IMR-90 (cell line): ENCODE measurements around the gene AUH. TPM values are rescaled to one million over a fixed set of nuclear protein-coding genes. Genes with fewer than 3 reads are reported as not detected.

ENCODE experiments used
- ATAC-seq: fragments of 200-7000 bp; cut with Tn5 transposase; 2 replicates; pipeline ENCODE4 v1.9.1; 2020; ENCODE audit warnings: low read depth, mild to moderate bottlenecking, moderate library complexity
- BruUV-seq: library from RNA; stranded (reverse); fragments of 400-500 nt; replicated peaks from 2 replicates; lab custom pipeline; 2021; lab: Mats Ljungman, UMichigan
- CTCF ChIA-PET: fragments of 300-600 bp; formaldehyde crosslinking; extraction: SDS; loops from one replicate; lab custom pipeline; 2021; ENCODE audit warnings: antibody characterized with exemption; lab: Yijun Ruan, JAX
- POLR2A ChIA-PET: fragments of 300-600 bp; sonication (Branson Sonifier 250); formaldehyde crosslinking; loops from one replicate; lab custom pipeline; 2022; ENCODE audit warnings: antibody characterized with exemption; ENCODE audit not compliant: unreplicated experiment; lab: Charles Lee
- DNase-seq: peaks from one replicate; pipeline ENCODE4 v3.0.0; 2013
- H2AFZ ChIP-seq: replicated peaks from 2 replicates; pipeline ENCODE3; 2013; ENCODE audit warnings: low read length, mild to moderate bottlenecking; ENCODE audit not compliant: poor library complexity
- H2AK5ac ChIP-seq: 2 replicates; pipeline ENCODE4 v1.6.1; 2013; ENCODE audit warnings: low read depth, low read length, inconsistent platforms
- H2AK9ac ChIP-seq: replicated peaks from 2 replicates; pipeline ENCODE3; 2013; ENCODE audit warnings: mild to moderate bottlenecking, low read depth, low read length, moderate library complexity; ENCODE audit not compliant: poor library complexity
- H2BK120ac ChIP-seq: 2 replicates; pipeline ENCODE4 v1.6.1; 2013; ENCODE audit warnings: low read depth, low read length, inconsistent platforms
- H2BK15ac ChIP-seq: 3 replicates; pipeline ENCODE4 v1.6.1; 2013; ENCODE audit warnings: low read depth, low read length, inconsistent platforms
- H2BK20ac ChIP-seq: 2 replicates; pipeline ENCODE4 v1.6.1; 2013; ENCODE audit warnings: low read depth, mild to moderate bottlenecking, inconsistent platforms, low read length, moderate library complexity
- H2BK5ac ChIP-seq: 2 replicates; pipeline ENCODE4 v1.6.1; 2013; ENCODE audit warnings: mild to moderate bottlenecking, low read depth, low read length, inconsistent platforms; ENCODE audit not compliant: poor library complexity, severe bottlenecking
- H3K14ac ChIP-seq: replicated peaks from 2 replicates; pipeline ENCODE4 v1.6.1; 2013; ENCODE audit warnings: low read depth, low read length, inconsistent platforms
- H3K18ac ChIP-seq: 2 replicates; pipeline ENCODE4 v1.6.1; 2013; ENCODE audit warnings: low read depth, low read length, control low read depth
- H3K23ac ChIP-seq: 2 replicates; pipeline ENCODE4 v1.6.1; 2013; ENCODE audit warnings: low read depth, low read length, inconsistent platforms
- H3K27ac ChIP-seq: 2 replicates; pipeline ENCODE4 v1.5.1; 2013; ENCODE audit warnings: mild to moderate bottlenecking, control low read depth, low read length; ENCODE audit not compliant: insufficient read depth
- H3K27me3 ChIP-seq: 2 replicates; pipeline ENCODE4 v1.6.1; 2013; ENCODE audit warnings: low read length; ENCODE audit not compliant: control insufficient read depth, insufficient read depth
- H3K36me3 ChIP-seq: 2 replicates; pipeline ENCODE4 v1.6.1; 2013; ENCODE audit warnings: low read length, mixed read lengths; ENCODE audit not compliant: control insufficient read depth, insufficient read depth
- H3K4ac ChIP-seq: 2 replicates; pipeline ENCODE4 v1.6.1; 2013; ENCODE audit warnings: low read depth, low read length, inconsistent platforms
- H3K4me1 ChIP-seq: 2 replicates; pipeline ENCODE4 v1.6.1; 2013; ENCODE audit warnings: low read length, mixed read lengths; ENCODE audit not compliant: control insufficient read depth, insufficient read depth
- H3K4me2 ChIP-seq: 2 replicates; pipeline ENCODE4 v1.6.1; 2013; ENCODE audit warnings: low read depth, mild to moderate bottlenecking, control low read depth, low read length, moderate library complexity
- H3K4me3 ChIP-seq: 2 replicates; pipeline ENCODE4 v1.5.1; 2013; ENCODE audit warnings: low read depth, mild to moderate bottlenecking, control low read depth, low read length, moderate library complexity; ENCODE audit not compliant: insufficient read depth
- H3K56ac ChIP-seq: 2 replicates; pipeline ENCODE4 v1.6.1; 2013; ENCODE audit warnings: low read length, inconsistent platforms; ENCODE audit not compliant: insufficient read depth; ENCODE audit errors: extremely low read depth
- H3K79me1 ChIP-seq, 2 experiments: 2 replicates each; pipeline ENCODE4 v1.6.1; 2013; ENCODE audit warnings: low read length in 2 of 2, inconsistent platforms in 1 of 2, low read depth in 1 of 2
- H3K9ac ChIP-seq: 2 replicates; pipeline ENCODE4 v1.6.1; 2013; ENCODE audit warnings: low read depth, low read length, control low read depth
- H3K9me1 ChIP-seq: 2 replicates; pipeline ENCODE4 v1.6.1; 2013; ENCODE audit warnings: low read length, inconsistent platforms; ENCODE audit not compliant: insufficient read depth
- H3K9me3 ChIP-seq: 2 replicates; pipeline ENCODE4 v1.6.1; 2013; ENCODE audit warnings: low read length; ENCODE audit not compliant: control insufficient read depth, insufficient read depth
- H4K20me1 ChIP-seq: 2 replicates; pipeline ENCODE4 v1.6.1; 2013; ENCODE audit warnings: low read length, inconsistent platforms; ENCODE audit not compliant: insufficient read depth
- H4K5ac ChIP-seq: 2 replicates; pipeline ENCODE4 v1.6.1; 2013; ENCODE audit warnings: mild to moderate bottlenecking, low read depth, low read length, control low read depth
- H4K8ac ChIP-seq, 2 experiments: 2 replicates each; pipeline ENCODE4 v1.6.1; 2013; ENCODE audit warnings: low read depth in 2 of 2, low read length in 2 of 2, control low read depth in 1 of 2, inconsistent platforms in 1 of 2
- H4K91ac ChIP-seq: 2 replicates; pipeline ENCODE4 v1.6.1; 2013; ENCODE audit warnings: low read depth, low read length, inconsistent platforms; ENCODE audit not compliant: insufficient read depth
- BHLHE40 ChIP-seq: fragments of 150-350 bp; IDR thresholded peaks from 2 replicates; pipeline ENCODE4 v1.6.1; 2016; ENCODE audit warnings: mild to moderate bottlenecking, low read depth, low read length
- CEBPB ChIP-seq: IDR thresholded peaks from 2 replicates; pipeline ENCODE4 v1.6.1; 2012; ENCODE audit warnings: low read depth, low read length, improper control_type of control experiment
- CHD1 ChIP-seq: IDR thresholded peaks from 2 replicates; pipeline ENCODE4 v1.6.1; 2012; ENCODE audit warnings: low read depth, low read length, improper control_type of control experiment
- CTCF ChIP-seq: conservative IDR thresholded peaks from 2 replicates; pipeline ENCODE4 v1.5.1; 2012; ENCODE audit warnings: mild to moderate bottlenecking, low read depth, low read length, improper control_type of control experiment
- ELK1 ChIP-seq: fragments of 150-350 bp; IDR thresholded peaks from 2 replicates; pipeline ENCODE4 v1.6.1; 2016; ENCODE audit warnings: low read depth, mild to moderate bottlenecking, low read length, moderate library complexity, borderline replicate concordance
- FOS ChIP-seq: fragments of 150-350 bp; IDR thresholded peaks from 2 replicates; pipeline ENCODE4 v1.6.1; 2016; ENCODE audit warnings: low read depth, low read length
- MAFK ChIP-seq: IDR thresholded peaks from 2 replicates; pipeline ENCODE4 v1.6.1; 2012; ENCODE audit warnings: low read depth, low read length, improper control_type of control experiment
- MAZ ChIP-seq: IDR thresholded peaks from 2 replicates; pipeline ENCODE4 v1.6.1; 2012; ENCODE audit warnings: low read depth, mild to moderate bottlenecking, low read length, improper control_type of control experiment, moderate library complexity, borderline replicate concordance
- MXI1 ChIP-seq: IDR thresholded peaks from 2 replicates; pipeline ENCODE4 v1.6.1; 2012; ENCODE audit warnings: low read depth, mild to moderate bottlenecking, low read length, moderate library complexity, borderline replicate concordance
- NFE2L2 ChIP-seq: fragments of 150-350 bp; IDR thresholded peaks from 2 replicates; pipeline ENCODE4 v1.6.1; 2016; ENCODE audit warnings: low read depth, mild to moderate bottlenecking, low read length
- POLR2A ChIP-seq: IDR thresholded peaks from 2 replicates; pipeline ENCODE4 v1.6.1; 2012; ENCODE audit warnings: mild to moderate bottlenecking, low read depth, low read length
- RAD21 ChIP-seq: IDR thresholded peaks from 2 replicates; pipeline ENCODE4 v1.6.1; 2012; ENCODE audit warnings: low read length, improper control_type of control experiment
- RCOR1 ChIP-seq: IDR thresholded peaks from 2 replicates; pipeline ENCODE4 v1.6.1; 2012; ENCODE audit warnings: mild to moderate bottlenecking, low read length, improper control_type of control experiment; ENCODE audit not compliant: insufficient replicate concordance
- RFX5 ChIP-seq: IDR thresholded peaks from 2 replicates; pipeline ENCODE4 v1.8.0; 2012; ENCODE audit warnings: low read depth, mild to moderate bottlenecking, low read length, moderate library complexity
- SMC3 ChIP-seq: fragments of 150-350 bp; IDR thresholded peaks from 2 replicates; pipeline ENCODE4 v1.6.1; 2016; ENCODE audit warnings: low read depth, mild to moderate bottlenecking, antibody characterized with exemption, low read length, moderate library complexity
- USF2 ChIP-seq: fragments of 150-350 bp; IDR thresholded peaks from 2 replicates; pipeline ENCODE4 v1.6.1; 2017; ENCODE audit warnings: mild to moderate bottlenecking, antibody characterized with exemption, low read length, low read depth
- WGBS, 2 experiments: methylation state at CpG; one replicate each; pipeline versions ENCODE4 v1.1.5 to v1.1.7; 2013; ENCODE audit warnings: missing lambda C conversion rate in 2 of 2; ENCODE audit not compliant: insufficient read length in 1 of 2; ENCODE audit errors: extremely low coverage in 2 of 2; 5-methylcytosine and 5-hydroxymethylcytosine counted together
- dilution Hi-C: fragments of 300-500 bp; cut with HindIII; formaldehyde crosslinking; loops from one replicate; pipeline ENCODE4 v1.14.3; 2018; ENCODE audit warnings: low sequenced_read_pairs; ENCODE audit not compliant: unreplicated experiment
- in situ Hi-C: fragments of 300-500 bp; cut with MboI; formaldehyde crosslinking; loops from 3 replicates; pipeline ENCODE4 v1.14.3; 2019; ENCODE audit warnings: low sequenced_read_pairs, inconsistent platforms, mixed read lengths
- intact Hi-C: fragments of 100-400 bp; cut with micrococcal nuclease; formaldehyde crosslinking; loops from 2 replicates; pipeline ENCODE4 v1.10.0; 2022
- polyA plus RNA-seq, 3 experiments: library from polyadenylated mRNA; depleted of rRNA; stranded (reverse); fragments of >200 nt; gene quantifications; 2 replicates each; pipeline ENCODE4 v1.2.3, GENCODE V29; 2012; ENCODE audit warnings: low replicate concordance in 1 of 3
- total RNA-seq: library from RNA; depleted of rRNA; stranded (reverse); fragments of >200 nt; gene quantifications from 2 replicates; pipeline ENCODE4 v1.2.3, GENCODE V29; 2012

The AUH gene
- total and polyA plus RNA-seq, 2 of the 4 experiments (the other 2 are of a cell fraction): 5.9 to 8.1 TPM

- ChIA-PET CTCF (no interaction called here), POLR2A (no interaction called here)
- Histone ChIP-seq H3K27me3 (no peaks in the 10 kb centered on the region), H3K36me3 (peaks cover 7% of the 10 kb centered on the region), H2BK5ac (no peak overlapping the region), H4K91ac (no peak overlapping the region), H3K9me1 (0 out of 2 replicates have a peak, but pooled peaks cover 4% of the 10 kb centered on the region), H4K5ac (no peak overlapping the region), H2AFZ (no peak overlapping the region), H3K4ac (no peak overlapping the region), H4K8ac (no peak overlapping the region), H2BK20ac (no peak overlapping the region), H3K27ac (no peak overlapping the region), H3K4me3 (no peak overlapping the region), H3K9ac (no peak overlapping the region), H3K14ac (no peak overlapping the region), H2BK120ac (no peak overlapping the region), H3K4me1 (no peaks in the 10 kb centered on the region), H3K18ac (no peak overlapping the region), H3K79me1 (peaks cover 4 to 20% of the 10 kb centered on the region in 2 experiments; a peak in 3 of 4 replicates), H3K9me3 (no peaks in the 10 kb centered on the region), H3K23ac (no peak overlapping the region), H3K4me2 (no peak overlapping the region), H2BK15ac (no peak overlapping the region), H4K20me1 (no peaks in the 10 kb centered on the region), H3K56ac (no peak overlapping the region), H2AK9ac (no peak overlapping the region), H2AK5ac (no peak overlapping the region)
- intact Hi-C loops: no loop called here
- in situ Hi-C loops: no loop called here
- TF ChIP-seq MXI1 (no peak), RFX5 (no peak), MAFK (no peak), SMC3 (no peak), CHD1 (no peak), FOS (no peak), NFE2L2 (no peak), RAD21 (no peak), MAZ (no peak), RCOR1 (no peak), CEBPB (no peak), POLR2A (no peak), ELK1 (no peak), BHLHE40 (no peak), CTCF (no peak), USF2 (no peak)
- no CpG with 5 or more reads among the region's 4 CpGs for WGBS, 2 experiments
- ATAC-seq (no peak), DNase-seq (no peak)
- BruUV-seq: no TSS peak
- dilution Hi-C loops: no loop called here
Measured at GRCh38 chr9:91320299-91320698, 41.4 kb downstream of the AUH start.
